Hematopoietic multipotent progenitor cell treated with erythropoietin and hydrocortisone succinate and interleukin-3 and kit ligand, for 6 days (in vitro differentiated cells): ENCODE results near the gene CCKAR.
"Not testable (repeated sequence)": the region's sequence is repeated elsewhere in the genome, so short reads cannot be mapped to it uniquely, and the experiment has no call there.

ENCODE experiments used
- DNase-seq: peaks from one replicate; pipeline ENCODE4 v3.0.0-alpha.2; 2015

CCKAR gene, protein sequence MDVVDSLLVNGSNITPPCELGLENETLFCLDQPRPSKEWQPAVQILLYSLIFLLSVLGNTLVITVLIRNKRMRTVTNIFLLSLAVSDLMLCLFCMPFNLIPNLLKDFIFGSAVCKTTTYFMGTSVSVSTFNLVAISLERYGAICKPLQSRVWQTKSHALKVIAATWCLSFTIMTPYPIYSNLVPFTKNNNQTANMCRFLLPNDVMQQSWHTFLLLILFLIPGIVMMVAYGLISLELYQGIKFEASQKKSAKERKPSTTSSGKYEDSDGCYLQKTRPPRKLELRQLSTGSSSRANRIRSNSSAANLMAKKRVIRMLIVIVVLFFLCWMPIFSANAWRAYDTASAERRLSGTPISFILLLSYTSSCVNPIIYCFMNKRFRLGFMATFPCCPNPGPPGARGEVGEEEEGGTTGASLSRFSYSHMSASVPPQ

DNA sequence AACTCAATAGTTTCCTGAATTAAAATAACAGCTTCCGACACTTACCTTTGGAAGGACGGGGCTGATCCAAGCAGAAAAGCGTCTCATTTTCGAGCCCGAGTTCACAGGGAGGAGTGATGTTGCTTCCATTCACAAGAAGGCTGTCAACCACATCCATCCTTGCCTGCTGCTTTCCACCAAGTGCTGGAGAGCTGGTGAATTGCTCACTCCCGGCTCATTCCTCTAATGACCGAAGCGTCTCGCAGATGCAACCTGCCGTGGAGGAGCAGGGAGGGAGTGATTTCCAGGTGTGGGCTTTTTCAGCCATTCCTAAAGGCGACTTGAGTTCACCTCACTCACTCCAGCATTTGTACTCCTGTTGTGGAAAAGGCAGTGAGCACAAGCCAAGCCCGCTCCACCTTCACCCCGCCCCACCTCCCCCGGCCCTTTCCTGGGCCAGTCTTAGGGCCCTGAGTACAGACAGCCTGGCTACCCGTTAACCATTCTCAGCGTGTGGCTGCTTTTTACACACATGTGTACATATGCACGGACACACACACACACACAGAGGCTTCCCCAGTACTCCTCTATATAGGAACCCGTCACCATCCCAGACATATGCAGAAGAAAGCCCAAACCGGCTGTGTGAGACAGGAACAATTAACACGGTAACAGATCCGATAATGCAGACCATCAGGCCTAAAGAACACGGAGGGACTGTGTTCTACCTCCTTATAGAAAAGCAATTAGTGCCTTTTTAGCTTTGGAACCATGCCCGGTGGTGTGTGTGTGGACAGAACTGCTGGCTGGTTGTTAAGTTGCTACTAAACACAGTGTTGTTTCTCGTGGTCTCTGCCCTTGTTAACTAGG lies at the start of gene CCKAR:
CCKAR (minus strand) TSS at position 374 of the 849 bp plus-strand sequence; CDS start at position 157, 217 bp downstream.
- no peak for DNase-seq

DNA sequence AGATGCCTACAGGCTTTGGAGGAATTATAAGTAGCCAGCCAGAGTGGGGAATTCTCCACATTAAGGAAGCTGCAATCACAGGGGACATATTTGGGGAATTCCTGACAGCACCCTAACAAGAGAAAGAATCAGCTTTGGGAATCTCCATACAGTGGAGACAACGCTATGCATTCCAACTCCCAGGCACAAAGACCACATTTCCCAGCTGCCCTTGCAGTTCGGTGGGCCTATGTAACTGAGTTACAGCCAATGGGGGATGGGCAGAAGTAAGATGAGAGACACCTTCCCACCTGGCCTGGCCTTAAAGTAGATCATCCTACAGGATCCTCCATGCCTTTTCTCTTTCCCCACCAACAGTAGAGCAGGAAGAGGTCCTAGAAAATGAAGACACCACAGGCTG lies 43.4 kb upstream of the CCKAR start:
- no peak for DNase-seq

DNA sequence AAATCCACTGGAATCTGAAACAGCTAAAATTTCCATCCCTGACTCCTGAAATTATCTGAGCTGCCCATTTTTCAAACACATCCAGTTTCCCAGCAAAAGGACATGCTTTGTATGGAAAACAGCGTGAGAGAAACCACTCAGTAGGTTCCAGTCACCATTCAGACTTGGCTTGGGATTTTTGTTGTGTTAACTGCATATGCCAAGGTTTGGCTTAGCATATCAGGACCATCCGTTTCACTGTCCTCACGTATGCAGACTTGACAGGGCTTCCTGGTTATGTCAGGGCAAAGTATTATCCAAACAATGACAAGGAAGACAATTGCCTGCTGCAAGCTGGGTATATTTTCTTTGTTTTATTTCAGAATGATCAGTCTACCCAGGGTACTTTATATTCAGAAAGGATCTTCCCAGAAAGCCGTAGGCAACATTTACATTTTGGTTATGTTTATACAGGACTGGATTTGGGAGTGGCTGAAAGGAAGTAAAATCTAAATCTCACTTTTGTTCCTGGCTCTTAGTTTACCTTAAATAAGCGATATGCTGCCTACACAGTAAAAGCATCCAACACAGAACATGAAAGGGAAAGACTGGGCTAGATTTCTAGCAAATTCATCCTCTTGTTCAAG lies 41.3 kb upstream of the CCKAR start:
- no peak for DNase-seq

DNA sequence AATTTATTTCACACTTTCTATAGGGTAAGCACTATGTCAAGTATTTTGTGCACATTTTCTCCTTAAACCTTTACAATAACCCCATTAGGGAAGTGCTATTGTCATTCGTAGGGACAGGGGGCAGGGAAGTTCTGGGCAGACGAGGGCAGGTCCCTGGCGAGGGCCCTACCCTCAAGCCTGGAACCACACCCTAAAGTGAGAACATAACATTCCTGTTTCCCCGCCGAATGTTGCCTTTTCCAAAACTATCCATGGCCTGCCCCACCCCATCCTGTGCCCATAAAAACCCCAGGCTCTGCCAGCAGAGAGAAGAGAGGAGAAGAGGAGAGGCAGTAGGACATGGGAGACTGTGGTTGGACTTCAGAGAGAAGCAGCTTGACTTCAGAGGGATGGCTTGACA lies 39.8 kb upstream of the CCKAR start:
- no peak for DNase-seq

DNA sequence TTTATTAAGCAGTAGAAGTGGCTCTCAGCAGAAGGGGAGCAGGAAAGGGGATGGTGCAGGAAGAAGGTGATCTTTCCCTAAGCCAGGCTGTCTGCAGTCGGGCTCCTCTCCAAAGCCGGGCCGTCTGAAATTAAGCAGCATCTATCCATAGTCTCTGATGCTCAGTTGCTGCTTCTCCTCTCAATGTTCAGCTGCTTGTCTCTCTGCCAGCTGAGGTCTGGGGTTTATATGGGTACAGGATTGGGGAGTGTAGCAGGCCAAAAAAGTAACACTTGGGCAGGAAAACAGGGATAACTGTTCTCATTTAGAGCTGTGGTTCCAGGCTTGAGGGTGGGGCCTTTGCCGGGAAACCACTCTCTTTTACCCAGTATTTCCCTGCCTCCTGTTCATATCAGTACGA lies 39.2 kb upstream of the CCKAR start:
- no peak for DNase-seq

DNA sequence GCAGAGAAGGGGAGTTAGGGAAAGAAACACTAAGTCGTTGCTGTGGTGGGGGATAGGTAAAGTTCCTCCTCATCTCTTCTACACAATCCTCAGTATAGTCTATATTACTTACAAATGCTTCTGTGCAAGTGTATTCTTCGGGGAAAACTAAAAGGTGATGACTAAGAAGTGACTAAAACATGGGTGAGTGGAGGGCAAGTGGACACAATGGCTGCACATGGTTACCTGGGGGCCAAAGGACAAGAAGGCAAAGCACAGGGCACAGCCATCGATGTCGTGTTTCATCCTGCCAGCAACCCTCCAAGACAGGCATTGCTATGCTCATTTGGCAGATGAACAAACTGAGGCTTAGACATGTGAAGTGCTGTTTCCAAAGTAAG lies 35.5 kb upstream of the CCKAR start:
- no peak for DNase-seq

DNA sequence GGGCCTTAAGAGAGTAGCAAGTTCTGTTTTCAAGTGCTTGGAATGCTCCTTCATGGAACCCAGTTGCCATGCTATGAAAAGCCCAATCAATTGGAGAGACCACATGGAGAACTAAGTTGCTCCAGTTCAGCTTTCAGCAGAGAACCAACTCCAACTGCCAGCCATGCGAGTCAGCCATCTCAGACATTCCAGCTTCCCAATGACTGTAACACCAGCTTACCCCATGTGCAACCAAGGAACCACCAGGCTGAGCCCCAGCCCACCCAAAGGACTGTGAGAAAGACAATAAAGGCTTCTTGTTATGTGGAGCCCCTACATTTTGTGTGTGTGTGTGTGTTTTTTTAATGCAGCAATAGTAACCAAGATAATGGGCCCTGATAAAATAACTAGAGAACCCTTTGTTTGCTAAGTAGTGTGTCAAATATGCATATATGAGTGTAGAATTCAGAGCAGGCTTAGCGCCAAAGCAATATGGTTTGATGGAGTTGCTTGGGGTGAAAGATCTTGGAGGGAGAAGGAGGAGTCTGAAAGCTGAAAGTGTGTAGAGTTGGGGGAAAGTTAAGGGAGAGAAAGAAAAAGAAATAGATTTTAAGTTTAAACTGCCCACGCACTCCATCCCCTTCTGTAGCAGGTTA lies 35.0 kb upstream of the CCKAR start:
- DNase-seq: no peak

DNA sequence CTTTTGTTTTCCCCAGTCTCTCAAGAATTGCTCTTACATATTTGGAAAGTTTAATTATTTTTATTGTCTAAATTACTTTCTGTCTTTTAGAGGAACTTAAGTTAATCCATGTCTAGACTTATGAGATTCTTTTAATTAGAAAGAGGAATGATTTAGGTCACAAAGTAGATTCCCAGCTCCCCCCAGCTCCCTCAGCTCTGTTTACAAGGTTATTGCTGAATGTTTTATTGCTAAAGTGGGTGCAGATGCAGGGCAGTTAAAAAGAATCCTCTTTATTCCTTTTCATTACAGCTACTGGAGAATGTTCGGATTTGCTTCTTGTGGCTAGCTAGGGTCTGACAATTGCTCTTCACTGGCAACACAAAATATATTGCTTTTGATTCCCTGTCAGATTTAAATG lies 33.7 kb upstream of the CCKAR start:
- no peak for DNase-seq

DNA sequence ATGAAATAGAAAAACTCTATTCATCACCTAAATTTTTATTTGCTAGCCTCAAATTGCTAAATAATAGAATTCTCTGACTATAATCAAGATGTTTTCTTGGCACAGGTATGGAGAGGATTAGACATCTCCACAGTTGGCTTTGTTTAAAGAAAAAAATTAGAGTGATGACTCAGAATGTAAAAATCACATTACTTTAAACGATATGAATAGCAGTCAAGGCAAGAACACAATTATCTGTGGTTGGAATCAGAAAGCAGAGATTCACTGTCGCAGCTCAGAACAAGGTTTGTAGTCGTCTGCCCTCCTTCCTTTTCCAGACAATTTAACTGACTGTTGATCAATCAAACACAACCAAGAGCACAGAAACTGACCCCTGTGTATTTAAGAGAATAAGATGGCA lies 32.2 kb upstream of the CCKAR start:
- no peak for DNase-seq

DNA sequence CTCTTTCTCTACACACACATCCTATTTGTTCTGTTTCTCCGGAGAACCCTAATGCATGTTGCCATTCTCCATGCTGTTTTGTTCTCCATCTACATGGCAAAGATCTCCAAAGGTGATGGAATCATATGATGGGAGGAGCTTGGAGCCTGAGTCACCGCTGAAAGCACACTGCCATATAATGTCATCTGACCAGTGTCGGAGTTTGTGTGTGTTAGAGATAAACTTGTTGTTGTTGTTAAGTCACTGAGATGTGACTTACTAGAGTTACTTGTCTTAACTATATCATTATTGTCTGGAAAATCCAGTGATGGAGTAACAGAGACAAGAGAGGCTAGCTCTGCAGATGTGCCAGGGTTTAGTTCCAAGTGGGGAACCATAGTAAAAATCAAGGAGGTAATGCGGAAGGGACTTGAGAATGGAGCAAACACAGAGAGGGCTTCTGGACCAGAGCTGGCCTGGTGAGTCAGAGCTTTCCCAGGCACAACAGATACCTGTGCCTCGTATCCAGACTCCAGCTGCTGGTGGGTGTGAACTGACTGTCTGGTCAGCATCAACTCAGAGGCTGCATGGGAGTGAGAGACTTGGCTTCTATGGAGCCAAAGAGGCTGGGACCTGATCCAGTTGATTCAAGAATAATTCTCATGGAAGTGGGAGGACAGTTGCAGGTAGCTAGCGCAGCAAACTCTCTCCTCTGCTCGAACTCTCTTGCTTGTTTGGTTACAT lies 30.6 kb upstream of the CCKAR start:
- DNase-seq: no peak

DNA sequence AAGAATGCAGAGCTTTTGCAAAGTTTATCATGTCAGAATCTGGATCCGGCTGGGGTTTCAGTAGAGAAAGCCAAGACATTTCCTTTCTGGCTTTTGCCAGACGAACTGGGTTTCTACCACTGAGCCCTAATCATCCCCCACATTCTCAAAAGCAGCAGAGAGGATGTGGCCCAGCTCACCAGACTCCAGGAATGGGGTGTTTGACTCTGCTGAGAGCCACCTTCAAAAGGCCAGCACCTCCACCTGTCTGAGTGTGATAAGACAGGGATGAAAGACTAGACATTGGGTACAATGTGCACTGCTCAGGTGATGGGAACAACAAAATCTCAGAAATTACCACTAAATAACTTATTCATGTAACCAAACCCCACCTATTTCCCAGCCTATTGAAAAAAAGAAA lies 25.7 kb upstream of the CCKAR start:
- DNase-seq: no peak

DNA sequence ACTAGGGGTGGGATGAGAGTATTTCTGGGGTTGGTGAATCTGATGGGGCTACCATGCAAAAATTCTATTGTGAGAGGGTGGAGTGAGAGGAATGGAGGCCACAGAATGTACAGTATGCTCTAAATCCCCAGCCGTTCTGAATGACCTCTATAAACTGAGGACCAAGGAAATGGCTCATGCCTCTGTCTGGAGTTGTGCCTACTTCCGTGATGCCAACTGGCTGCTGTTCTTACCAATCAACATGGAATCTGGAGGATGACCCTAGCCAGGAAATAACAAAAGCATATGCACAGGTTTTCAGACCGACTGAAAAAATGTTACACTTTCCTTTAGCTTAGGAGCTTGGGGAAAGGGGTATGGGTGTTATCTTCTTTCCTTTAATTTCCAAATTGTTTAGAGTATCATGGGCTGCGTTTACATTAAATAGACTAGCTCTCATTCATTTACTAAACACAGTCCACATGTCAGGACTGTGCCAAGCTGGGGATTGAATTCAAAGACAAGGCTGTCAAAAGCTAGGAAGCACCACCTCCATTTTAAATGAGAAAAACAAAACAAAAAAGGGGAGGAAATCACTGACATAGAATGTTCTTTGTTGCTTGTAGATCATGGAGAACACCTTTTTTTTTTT lies 20.2 kb upstream of the CCKAR start:
- DNase-seq: no peak

DNA sequence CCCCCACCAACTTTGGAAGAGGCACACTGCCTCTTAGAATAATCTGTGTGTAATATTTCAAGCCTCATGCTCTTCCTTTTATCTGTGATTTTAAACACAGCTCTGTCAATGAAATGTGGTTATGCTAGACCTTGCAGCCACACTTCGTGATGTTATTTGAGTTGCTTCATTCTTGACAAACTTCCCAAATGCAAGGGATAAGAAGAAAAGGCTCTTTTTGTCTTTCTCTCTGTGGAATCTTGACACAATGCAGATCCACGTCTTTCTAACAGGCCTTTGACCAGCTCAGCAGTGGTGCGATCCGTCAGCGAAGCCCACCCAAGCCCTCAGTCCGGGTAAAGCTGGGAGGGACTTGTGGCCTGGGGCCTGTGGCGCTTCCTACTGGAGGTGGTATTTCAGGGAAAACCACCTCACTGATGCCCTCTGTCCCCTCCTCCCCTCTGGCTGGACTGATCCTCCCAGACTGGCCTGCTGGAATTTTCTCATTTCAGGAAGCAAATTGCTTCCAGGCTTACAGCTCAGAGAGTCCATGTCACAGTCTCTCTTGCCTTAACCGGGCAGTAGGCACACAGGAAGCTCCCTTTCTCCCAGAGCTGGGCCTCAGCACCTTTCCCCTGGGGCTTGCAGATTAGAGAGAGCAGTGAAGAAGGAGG lies 19.5 kb upstream of the CCKAR start:
- DNase-seq: no peak

DNA sequence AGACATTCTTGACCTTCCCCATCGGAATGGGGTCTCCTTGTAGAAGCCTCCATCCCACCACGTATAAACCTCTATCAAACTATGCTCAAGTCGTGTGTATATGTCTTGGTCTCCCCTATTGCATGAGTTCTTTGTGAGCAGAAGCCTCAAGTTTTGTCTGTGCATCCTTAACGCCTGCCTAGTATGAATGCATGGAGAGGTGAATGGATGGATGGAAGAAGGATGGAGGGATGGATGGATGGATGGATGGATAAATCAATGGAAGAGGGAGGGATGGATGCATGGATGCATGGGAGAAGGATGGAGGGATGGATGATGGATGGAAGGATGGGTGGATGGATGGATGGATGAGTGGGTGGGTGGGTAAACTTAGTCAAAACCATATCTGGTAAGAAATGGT lies 17.0 kb upstream of the CCKAR start:
- DNase-seq: no peak

DNA sequence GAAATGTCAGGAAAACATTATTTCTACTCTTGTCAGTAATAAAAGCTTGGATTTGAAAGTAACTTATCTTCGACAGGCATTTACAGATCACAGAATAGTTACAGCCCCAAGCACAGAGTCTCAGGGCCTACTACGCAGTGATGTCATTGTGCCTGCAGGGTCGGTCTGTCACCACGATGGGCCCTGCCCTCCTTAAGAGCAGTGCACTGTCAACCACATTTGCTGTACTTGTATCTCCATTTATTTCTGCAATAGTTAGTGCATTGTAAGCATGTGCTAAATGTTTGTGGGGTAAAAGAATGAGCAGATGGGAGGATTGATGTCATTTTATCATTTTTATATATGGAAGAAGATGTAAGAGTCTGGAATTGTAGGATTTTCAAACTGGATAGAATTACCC lies 13.6 kb upstream of the CCKAR start:
- DNase-seq: no peak

DNA sequence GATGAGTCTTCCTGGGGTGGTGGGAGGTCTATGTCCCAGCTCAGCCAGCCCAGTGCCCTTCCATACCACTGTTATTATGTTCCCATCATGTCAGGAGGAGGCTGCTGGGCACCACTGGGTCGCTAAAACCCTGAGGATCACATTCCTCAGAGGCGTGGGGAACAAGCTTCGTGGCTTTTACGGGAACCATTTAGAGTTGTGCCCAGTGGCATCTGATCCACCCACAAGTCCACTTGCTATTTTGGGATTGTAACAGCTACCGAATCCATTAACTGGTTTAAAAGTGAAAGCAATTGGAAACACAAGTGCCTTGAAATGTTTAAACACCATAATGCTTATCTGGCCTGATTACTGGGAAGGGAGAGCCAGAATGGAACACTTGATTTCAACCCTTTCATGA lies 13.1 kb upstream of the CCKAR start:
- DNase-seq: no peak

DNA sequence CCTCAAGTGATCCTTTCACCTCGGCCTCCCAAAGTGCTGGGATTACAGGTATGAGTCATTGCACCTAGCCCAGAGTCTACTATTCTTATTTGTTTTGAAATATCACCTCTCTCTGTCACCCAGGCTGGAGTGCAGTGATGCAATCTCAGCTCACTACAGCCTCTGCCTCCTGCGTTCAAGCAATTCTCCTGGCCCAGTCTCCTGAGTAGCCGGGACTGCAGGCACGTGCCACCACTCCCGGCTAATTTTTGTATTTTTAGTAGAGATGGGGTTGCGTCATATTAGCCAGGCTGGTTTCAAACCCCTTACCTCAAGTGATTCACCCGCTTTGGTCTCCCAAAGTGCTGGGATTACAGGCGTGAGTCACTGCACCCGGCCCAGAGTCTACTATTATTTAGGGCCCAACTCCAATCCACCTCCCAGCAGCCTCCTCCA lies 10.3 kb upstream of the CCKAR start:
- not testable (repeated sequence) for DNase-seq

DNA sequence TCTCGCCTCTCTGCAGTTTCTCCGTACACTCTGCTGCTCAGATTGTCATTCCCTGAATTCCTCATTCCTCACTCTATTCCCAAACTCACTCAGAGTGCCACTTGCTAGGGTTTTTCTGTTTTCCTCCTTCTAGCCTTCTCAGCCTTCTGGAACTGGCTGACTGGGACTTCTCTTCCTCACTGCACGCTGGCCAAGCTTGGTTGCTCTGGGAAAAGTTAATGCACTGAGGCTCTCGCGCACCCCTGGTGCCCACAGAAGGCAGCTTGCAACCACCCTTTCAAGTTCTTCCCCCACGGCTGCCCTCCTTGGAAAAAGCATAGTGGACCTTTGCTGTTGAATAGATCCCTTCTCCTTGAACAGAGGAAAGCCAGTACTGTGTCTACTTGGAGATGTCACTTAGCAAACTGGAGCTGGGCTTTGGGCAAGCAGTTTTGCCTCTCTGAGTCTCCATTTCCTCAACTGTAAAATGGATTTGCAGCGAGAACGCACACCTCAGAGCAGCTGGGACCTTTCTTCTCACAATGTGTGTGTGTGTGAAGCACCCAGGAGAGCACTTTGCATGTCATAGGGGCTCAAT lies 6.0 kb upstream of the CCKAR start:
- no peak for DNase-seq

DNA sequence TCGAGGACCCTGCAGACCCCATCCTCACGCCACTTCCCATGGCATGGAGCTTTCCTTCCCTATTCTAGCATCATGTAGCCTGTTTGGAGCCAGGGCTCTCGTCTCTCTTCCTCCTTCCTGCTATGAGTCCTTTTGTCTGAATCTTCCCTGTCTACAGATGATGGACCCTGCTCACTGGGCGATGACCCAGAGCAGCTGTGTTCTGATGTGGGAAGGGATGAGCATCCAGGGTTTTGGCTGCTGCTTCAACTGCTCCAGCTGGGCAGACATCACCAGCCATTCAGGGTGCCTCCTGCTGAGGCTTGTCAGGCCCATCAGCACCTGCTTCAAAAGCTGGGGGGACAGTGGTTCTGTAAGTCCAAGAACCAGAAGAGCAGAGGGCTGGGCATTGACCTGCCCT lies 3.2 kb upstream of the CCKAR start:
- DNase-seq: no peak

DNA sequence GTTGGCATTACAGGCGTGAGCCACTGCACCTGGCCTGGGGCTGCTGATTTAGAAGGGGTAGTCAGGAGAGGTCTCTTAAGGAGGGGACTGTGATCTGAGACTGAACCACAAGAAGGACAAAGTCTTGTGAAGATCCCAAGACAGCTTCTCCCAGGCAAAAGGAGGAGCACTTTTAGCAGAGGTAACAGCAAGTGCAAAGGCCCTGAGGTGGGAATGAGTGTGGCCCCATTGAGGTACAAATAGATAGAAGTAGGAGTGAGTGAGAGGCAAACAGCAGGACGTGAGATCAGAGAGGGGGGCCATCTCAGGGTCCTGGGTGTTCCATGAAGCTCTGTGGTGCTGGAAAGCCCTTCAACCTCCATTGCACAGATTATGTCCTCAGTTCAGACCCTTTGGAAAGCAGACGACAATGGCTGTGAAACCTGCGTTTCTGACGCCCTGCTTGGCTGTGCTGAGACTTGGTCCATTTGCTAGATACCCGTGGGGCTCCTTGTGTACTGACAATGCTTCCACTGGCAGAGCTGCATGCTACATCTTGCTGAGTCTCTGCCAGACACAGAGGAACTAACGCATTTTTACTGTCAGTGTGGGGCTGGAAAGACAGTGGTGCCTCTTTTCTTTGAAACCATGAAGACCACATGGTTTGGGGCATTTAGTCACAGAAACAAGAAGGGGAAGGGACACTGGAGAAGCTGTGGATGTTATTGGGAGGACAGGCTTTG lies 1.3 kb upstream of the CCKAR start:
- no peak for DNase-seq

DNA sequence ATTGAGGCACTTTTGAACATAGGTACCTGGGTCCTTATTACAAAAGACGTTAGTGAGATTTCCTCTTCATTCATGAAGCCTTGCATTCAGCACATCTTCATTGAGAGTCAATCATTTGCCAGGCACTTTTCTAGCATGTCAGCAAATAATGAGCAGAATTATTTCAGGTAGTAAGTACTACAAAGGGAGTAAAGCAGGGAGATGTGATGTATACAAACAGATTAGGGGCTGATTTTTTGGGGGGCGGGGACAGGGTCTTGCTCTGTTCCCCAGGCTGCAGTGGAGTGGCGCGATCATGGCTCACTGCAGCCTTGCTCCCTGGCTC lies 638 bp upstream of the CCKAR start:
- DNase-seq: no peak
